GM18951 (cell line): Measurements from ENCODE around the gene LONP2.

Experiments used
- POLR2A ChIP-seq: IDR thresholded peaks from 4 replicates; pipeline ENCODE4 v1.6.1; 2011; ENCODE audit warnings: mild to moderate bottlenecking; ENCODE audit not compliant: insufficient read length, insufficient read depth; ENCODE audit errors: extremely low read depth
- in situ Hi-C: fragments of 300-500 bp; cut with MboI; formaldehyde crosslinking; loops from one replicate; pipeline ENCODE4 v1.12.0; 2022; ENCODE audit warnings: low sequenced_read_pairs, mixed read lengths, inconsistent platforms; ENCODE audit not compliant: unreplicated experiment

Gene LONP2

DNA sequence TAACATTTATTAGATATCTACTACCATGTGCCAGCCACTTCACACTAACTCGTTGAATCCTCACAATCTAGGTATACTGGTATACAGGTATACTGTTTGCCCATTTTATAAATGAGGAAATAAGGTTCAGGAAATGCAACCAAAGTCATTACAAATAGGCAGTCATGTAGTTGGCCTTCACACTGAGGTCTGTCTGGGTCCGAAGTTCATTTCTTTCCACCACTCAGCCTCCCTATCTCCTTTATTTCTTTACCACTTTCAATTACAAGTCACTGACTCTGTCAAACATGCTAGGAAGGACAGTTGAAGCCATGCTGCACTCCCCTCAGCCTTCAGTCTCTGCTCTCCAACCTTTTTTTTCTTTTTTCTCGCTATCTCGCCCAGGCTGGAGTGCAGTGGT lies 161.8 kb downstream of the LONP2 start:
- in situ Hi-C loops = no loop called here
- TF ChIP-seq POLR2A = no peak
